GM19023 (cell line): Measurements from ENCODE around the gene WRAP73.
"Not testable (repeated sequence)": the region's sequence is repeated elsewhere in the genome, so short reads cannot be mapped to it uniquely, and the experiment has no call there.

Experiments
- ATAC-seq: cut with Tn5 transposase; IDR thresholded peaks from one replicate; pipeline ENCODE4 v1.9.1; 2021; ENCODE audit warnings: mild to moderate bottlenecking, moderate library complexity; ENCODE audit not compliant: unreplicated experiment

The WRAP73 gene

GRCh38 chr1:3584915-3585314 lies 65.0 kb downstream of the WRAP73 start:
- ATAC-seq = no peak

GRCh38 chr1:3583751-3584150 lies 66.2 kb downstream of the WRAP73 start:
- ATAC-seq = not testable (repeated sequence)

- no peak for ATAC-seq
Measured at GRCh38 chr1:3581296-3582036, 68.4 kb downstream of the WRAP73 start.
